ENCODE data around the gene ZNF280D.
A peak's percentile ranks its signal among the peaks of the same experiment; 100 is the strongest.

The ZNF280D gene

GRCh38 chr15:56739474-56739873 lies 6.2 kb upstream of the ZNF280D start:
- TF ChIP-seq HDGF (IDR thresholded peaks at IDR 0.05; ENCODE audit: borderline replicate concordance), result no peak
- no peak for TF ChIP-seq TARDBP (IDR thresholded peaks at IDR 0.05)
- no peak for TF ChIP-seq FOXM1 (IDR thresholded peaks at IDR 0.05; ENCODE audit: borderline replicate concordance)
- TF ChIP-seq ZNF384 (IDR thresholded peaks at IDR 0.05), result no peak
- no peak for TF ChIP-seq ARNT (IDR thresholded peaks at IDR 0.05)
- TF ChIP-seq BHLHE40 (IDR thresholded peaks at IDR 0.05; ENCODE audit: borderline replicate concordance), result no peak
- no peak for TF ChIP-seq LEF1 (IDR thresholded peaks at IDR 0.05; ENCODE audit: borderline replicate concordance)
- TF ChIP-seq NFRKB (IDR thresholded peaks at IDR 0.05), result no peak
- no peak for TF ChIP-seq SP1 (IDR thresholded peaks at IDR 0.05)
- TF ChIP-seq FOXK2 (IDR thresholded peaks at IDR 0.05), result no peak
- no peak for TF ChIP-seq SUZ12 (IDR thresholded peaks at IDR 0.05)
- no peak for TF ChIP-seq PKNOX1 (IDR thresholded peaks at IDR 0.05)
- no peak for TF ChIP-seq L3MBTL2 (conservative IDR thresholded peaks at IDR 0.05)
- TF ChIP-seq CTBP1 (IDR thresholded peaks at IDR 0.05; ENCODE audit: borderline replicate concordance), result no peak
- TF ChIP-seq ELF4 (IDR thresholded peaks at IDR 0.05), result no peak
- no peak for TF ChIP-seq FOXA1 (IDR thresholded peaks at IDR 0.05)
- ChIA-PET CTCF (no interaction called here), POLR2A (no interaction called here)
- no peak for DNase-seq (ENCODE audit: extremely low spot score)

- TF ChIP-seq L3MBTL2 (conservative IDR thresholded peaks at IDR 0.05) (no peak), FOXM1 (IDR thresholded peaks at IDR 0.05; ENCODE audit: borderline replicate concordance) (no peak), CTBP1 (IDR thresholded peaks at IDR 0.05; ENCODE audit: borderline replicate concordance) (no peak)
- no peak for DNase-seq (ENCODE audit: extremely low spot score)
- POLR2A ChIA-PET, result no interaction called here
- CTCF ChIA-PET, result no interaction called here
Observed at GRCh38 chr15:56737791-56738190, 4.5 kb upstream of the ZNF280D start.

GRCh38 chr15:56736881-56737707 lies 3.8 kb upstream of the ZNF280D start:
- ChIA-PET POLR2A (no interaction called here), CTCF (no interaction called here)
- TF ChIP-seq PKNOX1 (IDR thresholded peaks at IDR 0.05) (peak; percentile 73), L3MBTL2 (conservative IDR thresholded peaks at IDR 0.05) (no peak), SP1 (IDR thresholded peaks at IDR 0.05) (no peak), ELF4 (IDR thresholded peaks at IDR 0.05) (no peak), NFRKB (IDR thresholded peaks at IDR 0.05) (no peak)
- no peak for DNase-seq (ENCODE audit: extremely low spot score)

GRCh38 chr15:56736308-56736707 lies 3.0 kb upstream of the ZNF280D start:
- CTCF ChIA-PET, result interaction anchor here (0.6 kb wide), 1 partner anchor 573 kb away, joined by 4 read pairs; no protein-coding TSS in a partner anchor
- POLR2A ChIA-PET, result no interaction called here
- no peak for DNase-seq (ENCODE audit: extremely low spot score)
- TF ChIP-seq L3MBTL2 (conservative IDR thresholded peaks at IDR 0.05) (no peak), FOXM1 (IDR thresholded peaks at IDR 0.05; ENCODE audit: borderline replicate concordance) (no peak), NFRKB (IDR thresholded peaks at IDR 0.05) (no peak), SP1 (IDR thresholded peaks at IDR 0.05) (no peak), FOXA1 (IDR thresholded peaks at IDR 0.05) (no peak), ZNF384 (IDR thresholded peaks at IDR 0.05) (no peak), FOXK2 (IDR thresholded peaks at IDR 0.05) (no peak), PKNOX1 (IDR thresholded peaks at IDR 0.05) (no peak), ARNT (IDR thresholded peaks at IDR 0.05) (no peak), LEF1 (IDR thresholded peaks at IDR 0.05; ENCODE audit: borderline replicate concordance) (no peak), ELF4 (IDR thresholded peaks at IDR 0.05) (no peak), CTBP1 (IDR thresholded peaks at IDR 0.05; ENCODE audit: borderline replicate concordance) (no peak), TARDBP (IDR thresholded peaks at IDR 0.05) (no peak), HDGF (IDR thresholded peaks at IDR 0.05; ENCODE audit: borderline replicate concordance) (no peak), BHLHE40 (IDR thresholded peaks at IDR 0.05; ENCODE audit: borderline replicate concordance) (no peak), SUZ12 (IDR thresholded peaks at IDR 0.05) (no peak)

- POLR2A ChIA-PET, result no interaction called here
- DNase-seq (ENCODE audit: extremely low spot score), result no peak
- no peak for TF ChIP-seq BHLHE40 (IDR thresholded peaks at IDR 0.05; ENCODE audit: borderline replicate concordance)
- no peak for TF ChIP-seq SP1 (IDR thresholded peaks at IDR 0.05)
- TF ChIP-seq ZNF384 (IDR thresholded peaks at IDR 0.05), result no peak
- TF ChIP-seq NFRKB (IDR thresholded peaks at IDR 0.05), result no peak
- TF ChIP-seq ELF4 (IDR thresholded peaks at IDR 0.05), result no peak
- no peak for TF ChIP-seq ARNT (IDR thresholded peaks at IDR 0.05)
- CTCF ChIA-PET, result interaction anchor here (0.6 kb wide), 1 partner anchor 574 kb away, joined by 4 read pairs; no protein-coding TSS in a partner anchor
Observed at GRCh38 chr15:56735589-56735988, 2.3 kb upstream of the ZNF280D start.

GRCh38 chr15:56734013-56734635 lies 815 bp upstream of the ZNF280D start:
- TF ChIP-seq FOXM1 (IDR thresholded peaks at IDR 0.05; ENCODE audit: borderline replicate concordance) (no peak), FOXA1 (IDR thresholded peaks at IDR 0.05) (no peak), CTBP1 (IDR thresholded peaks at IDR 0.05; ENCODE audit: borderline replicate concordance) (no peak), ELF4 (IDR thresholded peaks at IDR 0.05) (no peak), TARDBP (IDR thresholded peaks at IDR 0.05) (no peak)
- ChIA-PET POLR2A (interaction anchor here (0.9 kb wide), 2 partner anchors 12 to 17 kb away, joined by 3 to 4 read pairs; no protein-coding TSS in a partner anchor), CTCF (interaction anchor here (0.6 kb wide), 1 partner anchor 177 kb away, joined by 6 read pairs; no protein-coding TSS in a partner anchor)
- no peak for DNase-seq (ENCODE audit: extremely low spot score)
